KOPT-K1 (cell line): ENCODE measurements around the gene FKTN.

ENCODE experiments used
- H3K27ac ChIP-seq: fragments of 200-600 bp; sonication (generic); 2 replicates; pipeline ENCODE4 v1.5.1; 2016; ENCODE audit warnings: antibody characterized with exemption, mild to moderate bottlenecking, low read depth, low read length; ENCODE audit not compliant: poor library complexity, severe bottlenecking
- H3K36me3 ChIP-seq: fragments of 200-600 bp; sonication (generic); 2 replicates; pipeline ENCODE4 v1.5.1; 2017; ENCODE audit warnings: antibody characterized with exemption, mild to moderate bottlenecking, low read length, moderate library complexity; ENCODE audit not compliant: insufficient read depth
- H3K9me3 ChIP-seq: fragments of 200-600 bp; sonication (generic); 2 replicates; pipeline ENCODE4 v1.5.1; 2017; ENCODE audit warnings: antibody characterized with exemption, low read length, mild to moderate bottlenecking; ENCODE audit not compliant: insufficient read depth, poor library complexity, severe bottlenecking

Gene FKTN

GRCh38 chr9:105681313-105681712, 123.4 kb downstream of the FKTN start:
- Histone ChIP-seq H3K36me3 (no peaks in the 10 kb centered on the region), H3K27ac (no peak overlapping the region), H3K9me3 (no peaks in the 10 kb centered on the region)

- H3K9me3 ChIP-seq: no peaks in the 10 kb centered on the region
- H3K27ac ChIP-seq: no peak overlapping the region
- no peaks in the 10 kb centered on the region for H3K36me3 ChIP-seq
These were observed 123.8 kb downstream of the FKTN start for GRCh38 chr9:105681724-105682123.

DNA sequence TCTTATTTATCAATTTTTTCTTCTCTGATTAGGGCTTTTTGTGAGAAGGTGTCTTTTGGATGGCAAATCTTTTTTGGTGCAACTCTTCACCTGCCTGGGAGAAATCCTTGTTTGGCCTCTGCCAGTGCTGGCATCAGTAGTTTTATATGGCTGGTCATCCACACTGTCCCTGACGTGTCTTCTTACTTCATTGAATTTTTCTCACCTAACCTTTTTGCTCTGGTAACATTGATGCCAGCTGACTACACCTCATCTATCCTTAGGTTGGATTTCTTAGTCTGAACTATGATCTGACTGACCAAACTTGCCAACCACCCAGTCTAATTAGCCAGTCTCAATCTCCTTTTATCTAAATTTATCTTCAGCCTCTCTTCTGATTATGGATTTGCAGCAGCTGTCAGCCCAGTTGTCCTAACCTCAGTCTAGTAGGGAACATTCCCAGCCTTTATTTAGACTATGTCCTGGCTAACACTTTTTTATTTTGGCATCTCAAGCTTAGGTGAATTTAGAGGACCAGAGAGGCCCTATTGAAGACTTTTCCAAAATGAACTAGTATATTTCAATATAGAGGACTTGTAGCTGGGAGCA, 125.9 kb downstream of the FKTN start:
- no peak overlapping the region for H3K27ac ChIP-seq
- no peaks in the 10 kb centered on the region for H3K9me3 ChIP-seq
- H3K36me3 ChIP-seq: no peaks in the 10 kb centered on the region

DNA sequence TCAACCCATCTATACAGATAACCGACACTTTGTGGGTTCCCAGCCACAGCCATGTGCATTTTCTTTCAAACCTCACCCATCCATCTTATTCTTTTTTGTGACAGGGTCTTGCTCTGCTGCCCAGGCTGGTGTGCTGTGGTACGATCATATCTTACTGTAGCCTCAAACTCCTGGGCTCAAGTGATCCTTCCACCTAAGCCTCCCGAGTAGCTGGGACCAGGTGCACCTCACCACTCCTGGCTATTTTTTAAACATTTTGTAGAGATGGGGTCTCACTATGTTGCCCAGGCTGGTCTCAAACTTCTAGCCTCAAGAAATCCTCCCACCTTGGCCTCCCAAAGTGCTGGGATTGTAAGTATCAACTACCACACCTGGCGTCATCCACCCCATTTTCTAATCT, 129.0 kb downstream of the FKTN start:
- Histone ChIP-seq H3K27ac (no peak overlapping the region), H3K36me3 (no peaks in the 10 kb centered on the region), H3K9me3 (no peaks in the 10 kb centered on the region)
